HCT116 (cell line): Measurements from ENCODE around the gene IL1RAPL1. TPM values are rescaled to one million over a fixed set of nuclear protein-coding genes. Genes with fewer than 3 reads are reported as not detected.

Source experiments
- ATAC-seq: fragments of 200-7000 bp; cut with Tn5 transposase; 2 replicates; pipeline ENCODE4 v1.9.1; 2020; ENCODE audit warnings: mild to moderate bottlenecking, moderate library complexity
- BruUV-seq: library from RNA; stranded (reverse); fragments of 400-500 nt; replicated peaks from 2 replicates; lab custom pipeline; 2021; lab: Mats Ljungman, UMichigan
- CTCF ChIA-PET: fragments of 300-600 bp; sonication (Branson Sonifier 250); formaldehyde crosslinking; loops from one replicate; lab custom pipeline; 2021; ENCODE audit warnings: antibody characterized with exemption; lab: Charles Lee
- POLR2A ChIA-PET: fragments of 300-600, 350-600 bp; sonication (Branson Sonifier 250); formaldehyde crosslinking; loops from one replicate; lab custom pipeline; 2021; ENCODE audit warnings: antibody characterized with exemption; lab: Charles Lee
- RAD21 ChIA-PET, 2 experiments: fragments of 300-600 bp; sonication (Branson Sonifier 250); formaldehyde crosslinking; loops; one replicate each; lab custom pipeline; 2023; ENCODE audit warnings: low total read pairs in 2 of 2; ENCODE audit not compliant: uncharacterized antibody in 2 of 2, unreplicated experiment in 2 of 2, low non-redundant PET in 1 of 2; lab: Charles Lee
- DNase-seq: peaks from one replicate; pipeline ENCODE4 v3.0.0-alpha.2; 2010; ENCODE audit warnings: low read depth, low spot score
- H2AFZ ChIP-seq: fragments of 200-600 bp; shearing (Covaris generic), sonication (generic); 2 replicates; pipeline ENCODE4 v1.6.1; 2017; ENCODE audit warnings: low read depth, mixed run types, mixed read lengths, antibody characterized with exemption, low read length; ENCODE audit not compliant: poor library complexity, severe bottlenecking
- H3K27ac ChIP-seq: 2 replicates; pipeline ENCODE4 v1.5.1; 2012; ENCODE audit warnings: low read depth, low read length
- H3K27me3 ChIP-seq: fragments of 200-600 bp; sonication (generic); 2 replicates; pipeline ENCODE4 v1.6.1; 2016; ENCODE audit warnings: mixed run types, low read length, mixed read lengths; ENCODE audit not compliant: insufficient read depth
- H3K36me3 ChIP-seq, 2 experiments: fragments of 200-500 bp in 1 of 2; fragments of 200-600 bp in 1 of 2; sonication (Bioruptor generic) in 1 of 2; sonication (generic) in 1 of 2; 2 replicates each; pipeline versions ENCODE4 v1.5.1 to v1.6.1; 2014 to 2016; ENCODE audit warnings: low read length in 2 of 2, inconsistent platforms in 1 of 2, mixed read lengths in 1 of 2, mixed run types in 1 of 2; ENCODE audit not compliant: insufficient read depth in 2 of 2, control insufficient read depth in 1 of 2
- H3K4me1 ChIP-seq, 2 experiments: fragments of 200-600 bp in 1 of 2; sonication (generic) in 1 of 2; 2 replicates each; pipeline versions ENCODE4 v1.5.1 to v1.6.1; 2012 to 2017; ENCODE audit warnings: low read length in 2 of 2, inconsistent platforms in 1 of 2, mild to moderate bottlenecking in 1 of 2, mixed read lengths in 1 of 2, mixed run types in 1 of 2, moderate library complexity in 1 of 2; ENCODE audit not compliant: insufficient read depth in 2 of 2, control insufficient read depth in 1 of 2
- H3K4me2 ChIP-seq: fragments of 200-600 bp; sonication (generic); 2 replicates; pipeline ENCODE4 v1.6.1; 2017; ENCODE audit warnings: mixed run types, low read length, mixed read lengths
- H3K4me3 ChIP-seq, 2 experiments: fragments of 200-600 bp in 1 of 2; sonication (generic) in 1 of 2; replicated peaks in 1 of 2; 2 replicates each; pipeline ENCODE4 v1.5.1; 2011 to 2016; ENCODE audit warnings: low read length in 2 of 2, control low read depth in 1 of 2, low read depth in 1 of 2, mild to moderate bottlenecking in 1 of 2, mixed read lengths in 1 of 2, mixed run types in 1 of 2
- H3K79me2 ChIP-seq: fragments of 200-600 bp; sonication (generic); 2 replicates; pipeline ENCODE4 v1.6.1; 2017; ENCODE audit warnings: mild to moderate bottlenecking, mixed run types, low read length, moderate library complexity, mixed read lengths; ENCODE audit not compliant: insufficient read depth
- H3K9ac ChIP-seq: fragments of 200-600 bp; sonication (generic); 2 replicates; pipeline ENCODE4 v1.6.1; 2016; ENCODE audit warnings: low read length, mixed read lengths
- H3K9me2 ChIP-seq: fragments of 200-600 bp; sonication (generic), shearing (Covaris generic); 2 replicates; pipeline ENCODE4 v1.6.1; 2017; ENCODE audit warnings: mixed run types, mild to moderate bottlenecking, moderate library complexity; ENCODE audit not compliant: insufficient read depth
- H3K9me3 ChIP-seq, 2 experiments: fragments of 200-500 bp in 1 of 2; fragments of 200-600 bp in 1 of 2; sonication (Bioruptor generic) in 1 of 2; sonication (generic) in 1 of 2; 2 replicates each; pipeline ENCODE4 v1.6.1; 2014 to 2017; ENCODE audit warnings: low read length in 2 of 2, mixed read lengths in 2 of 2, inconsistent platforms in 1 of 2, low read depth in 1 of 2, mild to moderate bottlenecking in 1 of 2, mixed run types in 1 of 2, moderate library complexity in 1 of 2; ENCODE audit not compliant: control insufficient read depth in 1 of 2, insufficient read depth in 1 of 2
- H4K20me1 ChIP-seq: fragments of 200-600 bp; sonication (generic), shearing (Covaris generic); 2 replicates; pipeline ENCODE4 v1.6.1; 2017; ENCODE audit warnings: mixed run types, mild to moderate bottlenecking, moderate library complexity; ENCODE audit not compliant: insufficient read depth
- JUND ChIP-seq: IDR thresholded peaks from 2 replicates; pipeline ENCODE4 v1.6.1; 2012
- RAD21 ChIP-seq: IDR thresholded peaks from 2 replicates; pipeline ENCODE4 v1.6.1; 2012; ENCODE audit warnings: low read depth, mild to moderate bottlenecking
- TCF7L2 ChIP-seq: IDR thresholded peaks from 2 replicates; pipeline ENCODE4 v1.7.0; 2011; ENCODE audit warnings: borderline replicate concordance, inconsistent platforms; ENCODE audit not compliant: insufficient read depth, insufficient read length; ENCODE audit errors: extremely low read depth
- ZNF274 ChIP-seq: fragments of 200-500 bp; sonication (Bioruptor generic); IDR thresholded peaks from 2 replicates; pipeline ENCODE4 v1.6.1; 2014; ENCODE audit warnings: mild to moderate bottlenecking, low read depth, low read length, inconsistent platforms
- intact Hi-C: fragments of 100-400 bp; cut with micrococcal nuclease; formaldehyde crosslinking; loops from 2 replicates; pipeline ENCODE4 v1.10.0; 2022
- total RNA-seq: library from RNA; stranded (reverse); gene quantifications from one replicate; pipeline ENCODE4 v1.2.1, GENCODE V29; 2021; ENCODE audit not compliant: unreplicated experiment
- TF ChIP-seq, protein P1 (sequence below): IDR thresholded peaks from 2 replicates; pipeline ENCODE4 v1.6.1; 2011; ENCODE audit warnings: mild to moderate bottlenecking, low read length, moderate library complexity; ENCODE audit not compliant: insufficient replicate concordance; ENCODE audit errors: extremely low read depth
- TF ChIP-seq, protein P2 (sequence below), 3 experiments: fragments of 200-600 bp in 1 of 3; sonication (generic) in 1 of 3; IDR thresholded peaks in 2 of 3; conservative IDR thresholded peaks in 1 of 3; 2 replicates each; pipeline ENCODE4 v1.5.1; 2012 to 2017; ENCODE audit warnings: low read depth in 2 of 3, low read length in 2 of 3, antibody characterized with exemption in 1 of 3, borderline replicate concordance in 1 of 3, control low read depth in 1 of 3, mild to moderate bottlenecking in 1 of 3, mixed read lengths in 1 of 3, mixed run types in 1 of 3, moderate library complexity in 1 of 3; ENCODE audit not compliant: insufficient read depth in 1 of 3
- TF ChIP-seq, protein P3 (sequence below): IDR thresholded peaks from 2 replicates; pipeline ENCODE4 v1.6.1; 2012; ENCODE audit warnings: low read depth
- TF ChIP-seq, protein P4 (sequence below): IDR thresholded peaks from 2 replicates; pipeline ENCODE4 v1.6.1; 2012

The IL1RAPL1 gene
- total RNA-seq, 1 experiment from 2014 or later: 2.8 TPM

DNA sequence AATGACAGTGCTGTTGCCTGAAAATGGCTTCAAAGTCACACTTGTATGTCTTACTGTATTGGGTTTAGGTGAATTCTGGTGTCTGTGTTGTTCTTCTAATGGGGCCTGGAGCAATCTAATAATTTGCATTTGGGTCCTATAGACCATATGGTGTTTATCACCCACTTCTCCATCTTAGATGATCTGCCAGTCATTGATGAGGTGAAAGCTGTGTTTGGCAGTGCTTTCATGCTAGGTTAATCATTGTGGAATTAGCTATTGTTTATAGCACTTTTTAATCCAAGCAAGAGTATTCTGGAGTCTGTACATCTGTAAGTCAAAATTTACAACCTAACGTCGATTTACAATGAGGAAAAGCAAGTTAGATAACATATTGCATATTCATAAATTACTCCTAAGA is 1055.9 kb downstream of the IL1RAPL1 start:
- no peaks in the 10 kb centered on the region for H4K20me1 ChIP-seq
- TF ChIP-seq, protein P1, sequence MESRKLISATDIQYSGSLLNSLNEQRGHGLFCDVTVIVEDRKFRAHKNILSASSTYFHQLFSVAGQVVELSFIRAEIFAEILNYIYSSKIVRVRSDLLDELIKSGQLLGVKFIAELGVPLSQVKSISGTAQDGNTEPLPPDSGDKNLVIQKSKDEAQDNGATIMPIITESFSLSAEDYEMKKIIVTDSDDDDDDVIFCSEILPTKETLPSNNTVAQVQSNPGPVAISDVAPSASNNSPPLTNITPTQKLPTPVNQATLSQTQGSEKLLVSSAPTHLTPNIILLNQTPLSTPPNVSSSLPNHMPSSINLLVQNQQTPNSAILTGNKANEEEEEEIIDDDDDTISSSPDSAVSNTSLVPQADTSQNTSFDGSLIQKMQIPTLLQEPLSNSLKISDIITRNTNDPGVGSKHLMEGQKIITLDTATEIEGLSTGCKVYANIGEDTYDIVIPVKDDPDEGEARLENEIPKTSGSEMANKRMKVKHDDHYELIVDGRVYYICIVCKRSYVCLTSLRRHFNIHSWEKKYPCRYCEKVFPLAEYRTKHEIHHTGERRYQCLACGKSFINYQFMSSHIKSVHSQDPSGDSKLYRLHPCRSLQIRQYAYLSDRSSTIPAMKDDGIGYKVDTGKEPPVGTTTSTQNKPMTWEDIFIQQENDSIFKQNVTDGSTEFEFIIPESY: no peak
- TF ChIP-seq, protein P2, sequence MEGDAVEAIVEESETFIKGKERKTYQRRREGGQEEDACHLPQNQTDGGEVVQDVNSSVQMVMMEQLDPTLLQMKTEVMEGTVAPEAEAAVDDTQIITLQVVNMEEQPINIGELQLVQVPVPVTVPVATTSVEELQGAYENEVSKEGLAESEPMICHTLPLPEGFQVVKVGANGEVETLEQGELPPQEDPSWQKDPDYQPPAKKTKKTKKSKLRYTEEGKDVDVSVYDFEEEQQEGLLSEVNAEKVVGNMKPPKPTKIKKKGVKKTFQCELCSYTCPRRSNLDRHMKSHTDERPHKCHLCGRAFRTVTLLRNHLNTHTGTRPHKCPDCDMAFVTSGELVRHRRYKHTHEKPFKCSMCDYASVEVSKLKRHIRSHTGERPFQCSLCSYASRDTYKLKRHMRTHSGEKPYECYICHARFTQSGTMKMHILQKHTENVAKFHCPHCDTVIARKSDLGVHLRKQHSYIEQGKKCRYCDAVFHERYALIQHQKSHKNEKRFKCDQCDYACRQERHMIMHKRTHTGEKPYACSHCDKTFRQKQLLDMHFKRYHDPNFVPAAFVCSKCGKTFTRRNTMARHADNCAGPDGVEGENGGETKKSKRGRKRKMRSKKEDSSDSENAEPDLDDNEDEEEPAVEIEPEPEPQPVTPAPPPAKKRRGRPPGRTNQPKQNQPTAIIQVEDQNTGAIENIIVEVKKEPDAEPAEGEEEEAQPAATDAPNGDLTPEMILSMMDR (IDR thresholded peaks at IDR 0.05 in 2 of 3, conservative IDR thresholded peaks at IDR 0.05 in 1 of 3; ENCODE audit: borderline replicate concordance in 1 of 3, insufficient read depth in 1 of 3, low read depth in 2 of 3, low read length in 2 of 3): no peak
- no peak overlapping the region for H3K27ac ChIP-seq
- no peaks in the 10 kb centered on the region for H3K9me2 ChIP-seq
- intact Hi-C loops: no loop called here
- H3K4me2 ChIP-seq: no peak overlapping the region
- H3K36me3 ChIP-seq: no peaks in the 10 kb centered on the region
- no peak overlapping the region for H3K9ac ChIP-seq
- no peak for DNase-seq
- H3K9me3 ChIP-seq: no peaks in the 10 kb centered on the region
- H3K4me3 ChIP-seq: no peak overlapping the region
- POLR2A ChIA-PET: no interaction called here
- RAD21 ChIA-PET: no interaction called here
- CTCF ChIA-PET: no interaction called here
- no peaks in the 10 kb centered on the region for H3K4me1 ChIP-seq
- no peaks in the 10 kb centered on the region for H3K79me2 ChIP-seq
- no peak for ATAC-seq
- BruUV-seq: no TSS peak
- H3K27me3 ChIP-seq: no peaks in the 10 kb centered on the region
- no peak overlapping the region for H2AFZ ChIP-seq

DNA sequence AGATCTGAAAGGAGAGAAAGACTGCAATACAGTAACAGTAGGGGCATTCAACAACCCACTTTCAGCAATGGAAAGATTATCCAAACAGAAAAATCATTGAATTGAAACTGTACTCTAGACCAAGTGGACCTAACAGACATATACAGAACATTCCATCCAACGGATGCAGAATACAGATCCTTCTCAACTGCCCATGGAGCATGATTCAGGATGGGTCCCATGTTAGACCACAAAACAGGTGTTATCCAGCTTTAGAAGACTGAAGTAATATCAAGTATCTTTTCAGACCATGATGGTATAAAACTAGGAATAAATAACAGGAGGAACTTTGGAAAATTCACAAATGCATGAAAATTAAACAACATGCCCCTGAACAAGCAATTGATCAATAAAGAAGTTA is 1060.9 kb downstream of the IL1RAPL1 start:
- CTCF ChIA-PET: no interaction called here
- intact Hi-C loops: no loop called here
- DNase-seq (no peak), ATAC-seq (no peak)
- RAD21 ChIA-PET: no interaction called here
- H3K9ac ChIP-seq: no peak overlapping the region
- no peaks in the 10 kb centered on the region for H3K27me3 ChIP-seq
- H3K4me1 ChIP-seq: no peaks in the 10 kb centered on the region
- POLR2A ChIA-PET: no interaction called here
- no peak overlapping the region for H3K27ac ChIP-seq
- no peak overlapping the region for H2AFZ ChIP-seq
- no peaks in the 10 kb centered on the region for H3K9me2 ChIP-seq
- no peak overlapping the region for H3K4me2 ChIP-seq
- no peaks in the 10 kb centered on the region for H3K9me3 ChIP-seq
- no peaks in the 10 kb centered on the region for H3K36me3 ChIP-seq
- no peak overlapping the region for H3K4me3 ChIP-seq
- no peaks in the 10 kb centered on the region for H4K20me1 ChIP-seq
- no peaks in the 10 kb centered on the region for H3K79me2 ChIP-seq
- no TSS peak for BruUV-seq
- TF ChIP-seq TCF7L2: no peak
- no peak for TF ChIP-seq JUND
- TF ChIP-seq, protein P3, sequence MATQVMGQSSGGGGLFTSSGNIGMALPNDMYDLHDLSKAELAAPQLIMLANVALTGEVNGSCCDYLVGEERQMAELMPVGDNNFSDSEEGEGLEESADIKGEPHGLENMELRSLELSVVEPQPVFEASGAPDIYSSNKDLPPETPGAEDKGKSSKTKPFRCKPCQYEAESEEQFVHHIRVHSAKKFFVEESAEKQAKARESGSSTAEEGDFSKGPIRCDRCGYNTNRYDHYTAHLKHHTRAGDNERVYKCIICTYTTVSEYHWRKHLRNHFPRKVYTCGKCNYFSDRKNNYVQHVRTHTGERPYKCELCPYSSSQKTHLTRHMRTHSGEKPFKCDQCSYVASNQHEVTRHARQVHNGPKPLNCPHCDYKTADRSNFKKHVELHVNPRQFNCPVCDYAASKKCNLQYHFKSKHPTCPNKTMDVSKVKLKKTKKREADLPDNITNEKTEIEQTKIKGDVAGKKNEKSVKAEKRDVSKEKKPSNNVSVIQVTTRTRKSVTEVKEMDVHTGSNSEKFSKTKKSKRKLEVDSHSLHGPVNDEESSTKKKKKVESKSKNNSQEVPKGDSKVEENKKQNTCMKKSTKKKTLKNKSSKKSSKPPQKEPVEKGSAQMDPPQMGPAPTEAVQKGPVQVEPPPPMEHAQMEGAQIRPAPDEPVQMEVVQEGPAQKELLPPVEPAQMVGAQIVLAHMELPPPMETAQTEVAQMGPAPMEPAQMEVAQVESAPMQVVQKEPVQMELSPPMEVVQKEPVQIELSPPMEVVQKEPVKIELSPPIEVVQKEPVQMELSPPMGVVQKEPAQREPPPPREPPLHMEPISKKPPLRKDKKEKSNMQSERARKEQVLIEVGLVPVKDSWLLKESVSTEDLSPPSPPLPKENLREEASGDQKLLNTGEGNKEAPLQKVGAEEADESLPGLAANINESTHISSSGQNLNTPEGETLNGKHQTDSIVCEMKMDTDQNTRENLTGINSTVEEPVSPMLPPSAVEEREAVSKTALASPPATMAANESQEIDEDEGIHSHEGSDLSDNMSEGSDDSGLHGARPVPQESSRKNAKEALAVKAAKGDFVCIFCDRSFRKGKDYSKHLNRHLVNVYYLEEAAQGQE: no peak
- no peak for TF ChIP-seq RAD21
- TF ChIP-seq ZNF274: no peak
- TF ChIP-seq, protein P4, sequence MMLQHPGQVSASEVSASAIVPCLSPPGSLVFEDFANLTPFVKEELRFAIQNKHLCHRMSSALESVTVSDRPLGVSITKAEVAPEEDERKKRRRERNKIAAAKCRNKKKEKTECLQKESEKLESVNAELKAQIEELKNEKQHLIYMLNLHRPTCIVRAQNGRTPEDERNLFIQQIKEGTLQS: no peak
- TF ChIP-seq, protein P2 (IDR thresholded peaks at IDR 0.05 in 2 of 3, conservative IDR thresholded peaks at IDR 0.05 in 1 of 3; ENCODE audit: borderline replicate concordance in 1 of 3, insufficient read depth in 1 of 3, low read depth in 2 of 3, low read length in 2 of 3): no peak
